NCI-H510A treated with DMSO at 0.1 percent for 48 hours (cell line): Measurements from ENCODE around the gene IRAK1.

Source experiments
- DNase-seq: peaks from one replicate; lab custom pipeline; 2025; lab: John Stamatoyannopoulos, UW

IRAK1 gene

GRCh38 chrX:154040863-154041262 is 21.2 kb upstream of the IRAK1 start:
- no peak for DNase-seq

- no peak for DNase-seq
Measured at GRCh38 chrX:154040307-154040756, 20.6 kb upstream of the IRAK1 start.

- DNase-seq, result no peak
Measured at GRCh38 chrX:154039577-154039976, 19.9 kb upstream of the IRAK1 start.

- DNase-seq, result no peak
Measured at GRCh38 chrX:154038656-154039055, 19.0 kb upstream of the IRAK1 start.

- no peak for DNase-seq
Measured at GRCh38 chrX:154037754-154038153, 18.1 kb upstream of the IRAK1 start.

GRCh38 chrX:154036513-154036912 is 16.8 kb upstream of the IRAK1 start:
- DNase-seq, result no peak

GRCh38 chrX:154033848-154034247 is 14.1 kb upstream of the IRAK1 start:
- DNase-seq, result no peak

- no peak for DNase-seq
Measured at GRCh38 chrX:154032653-154033052, 13.0 kb upstream of the IRAK1 start.

- no peak for DNase-seq
Measured at GRCh38 chrX:154032160-154032559, 12.5 kb upstream of the IRAK1 start.

GRCh38 chrX:154030715-154031305 is 11.1 kb upstream of the IRAK1 start:
- DNase-seq, result no peak

GRCh38 chrX:154030266-154030665 is 10.6 kb upstream of the IRAK1 start:
- DNase-seq, result no peak

GRCh38 chrX:154029439-154029838 is 9.7 kb upstream of the IRAK1 start:
- DNase-seq, result no peak

GRCh38 chrX:154028502-154029184 is 8.9 kb upstream of the IRAK1 start:
- DNase-seq, result no peak

- no peak for DNase-seq
Measured at GRCh38 chrX:154027986-154028385, 8.3 kb upstream of the IRAK1 start.

GRCh38 chrX:154027022-154027402 is 7.3 kb upstream of the IRAK1 start:
- no peak for DNase-seq

- no peak for DNase-seq
Measured at GRCh38 chrX:154026136-154027021, 6.7 kb upstream of the IRAK1 start.

GRCh38 chrX:154025230-154025629 is 5.5 kb upstream of the IRAK1 start:
- no peak for DNase-seq

- DNase-seq, result no peak
Measured at GRCh38 chrX:154024271-154024670, 4.6 kb upstream of the IRAK1 start.

- no peak for DNase-seq
Measured at GRCh38 chrX:154023276-154024000, 3.7 kb upstream of the IRAK1 start.

- no peak for DNase-seq
Measured at GRCh38 chrX:154022108-154022507, 2.4 kb upstream of the IRAK1 start.

- no peak for DNase-seq
Measured at GRCh38 chrX:154021131-154021611, 1.5 kb upstream of the IRAK1 start.

GRCh38 chrX:154020536-154021115 is 924 bp upstream of the IRAK1 start:
- DNase-seq, result peak; percentile 4
